GM04504 (cell line): Measurements from ENCODE around the gene SLC22A2.

ENCODE experiments used
- DNase-seq: peaks from one replicate; pipeline ENCODE4 v3.0.0-alpha.2; 2012; ENCODE audit warnings: low read depth

SLC22A2 gene

DNA sequence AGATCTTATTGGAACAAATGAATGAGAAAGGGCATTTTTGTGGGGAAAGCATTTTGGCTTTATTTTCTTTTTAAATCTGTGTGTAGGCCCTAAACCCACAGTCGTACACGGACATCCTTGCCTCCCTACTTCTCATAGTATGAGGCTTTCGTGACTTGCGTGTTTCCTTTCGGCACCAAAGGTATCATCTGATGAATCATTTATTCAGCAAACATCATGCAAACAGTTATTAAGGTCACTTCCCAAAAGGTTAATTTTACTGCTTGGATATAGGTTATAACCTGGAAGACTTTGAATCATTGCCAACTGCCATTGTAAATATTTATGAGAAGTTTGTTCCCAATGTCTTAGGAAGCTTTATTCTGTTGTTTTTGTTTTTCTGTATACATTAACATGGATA lies 15.1 kb upstream of the SLC22A2 start:
- DNase-seq = no peak

DNA sequence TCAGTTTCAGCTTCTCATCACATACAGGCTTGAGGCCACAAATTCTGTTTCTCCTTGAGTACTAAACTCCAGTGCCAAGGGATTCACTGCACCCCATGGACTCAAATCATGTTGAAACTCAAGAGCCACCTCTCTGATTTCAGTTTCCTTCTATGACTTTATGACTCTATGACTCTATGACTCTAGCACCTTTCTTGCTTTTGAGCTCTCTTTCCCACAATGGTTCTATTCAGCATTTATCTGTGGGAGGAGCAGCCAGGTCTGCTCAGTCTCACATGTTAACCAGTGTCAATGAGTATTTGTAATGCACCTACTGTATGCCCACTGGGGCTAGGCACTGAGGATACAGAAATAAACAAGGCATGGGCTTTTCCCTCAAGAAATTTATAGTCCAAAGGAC lies 14.6 kb upstream of the SLC22A2 start:
- no peak for DNase-seq

DNA sequence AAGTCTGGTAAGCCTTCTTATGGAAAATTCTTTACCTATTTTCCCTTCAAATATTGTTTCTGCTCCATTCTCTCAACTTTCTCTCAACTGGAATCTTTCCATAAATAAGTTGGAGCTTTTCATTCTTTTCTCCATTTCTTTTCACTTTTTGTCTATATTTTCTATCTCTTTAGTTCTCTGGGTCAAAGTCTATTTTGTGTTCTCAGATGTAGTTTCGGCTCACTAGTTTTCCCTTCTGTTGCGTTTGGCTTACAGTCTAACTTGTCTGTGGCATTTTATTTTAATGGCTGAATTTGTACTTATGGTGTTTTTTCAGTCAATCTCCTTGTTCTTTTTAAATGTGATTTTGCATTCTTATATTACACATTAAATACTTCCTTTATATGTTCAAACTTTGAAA lies 14.1 kb upstream of the SLC22A2 start:
- DNase-seq = no peak

DNA sequence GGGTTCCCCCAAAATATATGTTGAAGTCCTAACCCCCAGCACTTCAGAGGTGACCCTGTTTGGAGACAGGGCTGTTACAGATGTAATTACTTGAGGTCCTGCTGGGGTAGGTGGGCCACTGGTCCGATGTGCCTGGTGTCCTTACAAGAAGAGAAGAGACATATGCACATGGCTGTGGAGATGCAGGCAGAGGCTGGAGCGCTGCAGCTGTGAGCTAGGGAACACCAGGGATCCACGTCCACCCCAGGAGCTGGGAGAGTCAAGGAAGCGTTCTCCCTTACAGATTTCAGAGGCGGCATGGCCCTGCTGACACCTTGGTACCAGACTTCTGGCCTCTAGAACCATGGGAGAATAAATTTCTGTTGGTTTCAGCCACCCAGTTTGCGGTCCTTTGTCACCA lies 11.7 kb upstream of the SLC22A2 start:
- DNase-seq = no peak

DNA sequence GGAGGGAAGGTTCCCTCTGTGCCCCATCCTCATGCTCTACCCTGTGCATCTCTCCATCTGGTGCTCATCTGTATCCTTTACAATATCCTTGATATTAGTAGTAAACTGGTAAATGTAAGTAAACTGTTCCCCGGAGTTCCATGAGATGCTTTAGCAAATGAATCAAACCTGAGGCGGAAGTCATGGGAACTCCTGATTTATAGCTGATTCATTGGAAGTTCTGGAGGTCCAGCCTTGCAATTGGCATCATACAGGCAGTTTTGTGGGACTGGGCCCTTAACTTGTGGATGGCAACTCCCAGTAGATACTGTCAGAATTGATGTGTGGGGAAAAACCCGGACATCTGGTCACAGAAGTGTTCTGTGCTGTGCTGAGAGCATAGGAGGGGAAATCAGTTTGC lies 11.2 kb upstream of the SLC22A2 start:
- no peak for DNase-seq

DNA sequence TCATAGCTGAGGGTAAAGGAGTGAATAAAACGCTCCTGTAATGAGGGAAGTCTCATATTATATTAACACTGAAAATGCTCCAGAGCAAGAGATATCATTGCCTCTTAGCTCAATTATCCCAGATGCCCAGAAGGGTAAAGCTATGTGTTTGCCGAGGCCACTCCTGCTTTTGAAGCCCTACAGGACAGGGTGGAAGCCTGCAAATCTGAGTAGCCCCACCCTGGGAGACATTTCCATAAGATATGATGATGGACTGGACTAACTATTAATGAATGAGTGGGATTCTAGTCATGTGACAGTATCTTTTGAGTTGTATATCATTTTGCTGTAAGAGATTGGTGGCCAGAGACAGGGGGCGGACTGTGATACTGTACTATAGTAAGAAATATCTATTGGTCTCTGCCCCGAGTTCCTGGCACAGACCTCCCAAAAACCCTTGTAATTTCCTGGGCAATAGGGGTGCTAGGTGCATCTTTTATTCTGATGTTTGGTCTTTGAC lies 10.5 kb upstream of the SLC22A2 start:
- no peak for DNase-seq

DNA sequence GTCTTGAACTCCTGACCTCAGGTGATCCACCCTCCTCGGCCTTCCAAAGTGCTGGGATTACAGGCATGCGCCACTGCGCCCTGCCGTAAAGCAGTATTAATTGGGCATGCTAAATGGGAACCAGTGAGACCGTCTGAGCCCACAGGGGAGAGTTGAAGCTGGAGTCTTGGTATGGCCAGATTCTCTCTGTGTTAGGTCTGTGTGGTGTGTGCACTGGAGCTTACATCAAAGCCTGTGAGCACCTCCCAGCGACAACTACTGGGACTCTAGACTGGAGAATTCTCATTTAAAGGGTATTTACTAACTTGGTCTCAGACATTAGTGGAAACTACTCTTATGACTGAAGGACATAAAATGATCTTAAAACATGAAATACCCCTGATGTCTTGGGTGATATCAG lies 8.5 kb upstream of the SLC22A2 start:
- no peak for DNase-seq

DNA sequence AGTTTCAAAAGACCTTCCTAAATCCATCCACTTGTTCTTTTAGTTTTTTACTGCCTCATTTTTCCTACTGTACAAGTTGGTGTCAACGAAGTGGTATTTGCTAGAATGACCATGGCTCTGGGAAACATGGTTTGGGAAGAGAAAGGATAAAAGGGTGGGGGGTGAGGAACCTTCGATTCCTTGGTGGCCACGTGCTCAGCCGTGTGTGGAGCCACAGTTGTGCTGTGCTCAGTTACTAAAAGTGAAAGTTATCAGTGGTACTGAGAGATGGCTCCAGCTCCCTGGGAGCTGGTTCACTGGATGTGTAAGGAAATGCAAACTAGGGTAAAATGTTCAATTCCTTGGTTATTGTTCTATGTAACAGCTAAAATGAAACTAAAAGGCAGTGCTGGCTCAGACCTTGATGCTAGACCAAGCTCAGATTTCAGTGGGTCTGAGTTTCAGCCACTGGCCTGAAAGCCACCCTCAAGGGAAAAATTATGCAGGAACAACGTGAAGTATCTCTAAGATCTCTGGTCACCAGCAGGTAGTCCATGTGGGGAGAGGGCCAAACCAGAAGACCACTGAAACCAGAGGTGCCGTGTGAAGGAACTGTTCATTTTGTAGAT lies 7.4 kb upstream of the SLC22A2 start:
- DNase-seq = no peak

DNA sequence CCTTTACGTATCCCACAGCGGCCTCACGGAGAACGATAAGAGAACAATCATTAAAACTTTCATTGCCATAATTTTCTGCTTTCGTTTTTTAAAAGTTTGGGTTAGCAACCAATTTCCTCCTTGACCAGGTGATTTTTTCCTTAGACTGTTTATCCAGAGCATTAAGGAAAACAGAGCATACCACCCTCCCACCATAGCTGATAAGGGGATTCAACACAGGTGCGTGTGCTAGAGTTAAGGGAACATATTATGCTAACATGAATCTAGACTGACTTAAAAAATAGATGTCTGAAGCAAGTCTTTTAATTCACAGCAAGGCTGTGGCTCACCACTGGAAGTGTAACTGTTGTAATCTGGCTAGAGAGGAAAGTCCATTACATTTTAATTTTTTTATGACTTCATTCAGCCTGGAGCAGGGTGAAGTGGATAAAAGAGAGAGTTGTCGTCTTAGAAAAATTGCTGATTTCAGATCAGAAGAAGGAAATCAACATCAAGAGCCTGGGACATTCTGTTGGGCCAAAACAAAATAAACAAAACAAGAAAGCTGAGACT lies 5.5 kb upstream of the SLC22A2 start:
- no peak for DNase-seq

DNA sequence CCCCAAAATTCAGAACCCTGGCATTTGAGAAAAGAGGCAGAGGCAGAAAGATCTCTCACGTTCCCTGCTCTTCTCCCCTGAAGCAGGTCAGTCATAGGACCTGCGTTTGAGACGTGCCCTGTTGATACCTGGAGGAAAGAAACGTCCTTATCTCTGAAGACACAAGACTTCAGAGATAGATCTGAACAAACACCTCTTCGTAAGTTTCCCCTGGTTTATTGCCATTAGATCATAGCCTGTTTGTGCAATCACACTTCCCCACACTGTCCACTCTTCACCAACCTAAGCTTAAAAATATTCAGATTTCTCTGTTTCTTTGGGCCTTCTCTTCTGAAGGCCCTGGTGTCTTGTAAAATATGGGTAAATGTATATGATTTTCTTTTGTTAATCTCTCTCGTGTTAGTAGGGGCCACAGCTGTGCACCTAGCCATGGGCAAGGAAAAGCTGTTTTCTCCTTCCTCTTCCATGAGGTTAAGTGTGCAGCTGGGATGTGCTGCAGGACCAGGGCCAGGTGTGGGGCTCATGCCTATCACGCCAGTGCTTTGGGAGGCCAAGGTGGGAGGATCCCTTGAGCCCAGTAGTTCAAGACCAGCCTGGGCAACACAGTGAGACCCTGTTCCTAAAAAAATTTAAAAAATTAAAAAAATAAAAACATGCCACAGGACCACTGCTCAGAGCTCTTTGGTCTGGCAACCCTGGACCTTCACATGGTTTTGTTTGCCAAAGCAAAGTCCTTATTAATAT lies 4.7 kb upstream of the SLC22A2 start:
- DNase-seq = no peak

DNA sequence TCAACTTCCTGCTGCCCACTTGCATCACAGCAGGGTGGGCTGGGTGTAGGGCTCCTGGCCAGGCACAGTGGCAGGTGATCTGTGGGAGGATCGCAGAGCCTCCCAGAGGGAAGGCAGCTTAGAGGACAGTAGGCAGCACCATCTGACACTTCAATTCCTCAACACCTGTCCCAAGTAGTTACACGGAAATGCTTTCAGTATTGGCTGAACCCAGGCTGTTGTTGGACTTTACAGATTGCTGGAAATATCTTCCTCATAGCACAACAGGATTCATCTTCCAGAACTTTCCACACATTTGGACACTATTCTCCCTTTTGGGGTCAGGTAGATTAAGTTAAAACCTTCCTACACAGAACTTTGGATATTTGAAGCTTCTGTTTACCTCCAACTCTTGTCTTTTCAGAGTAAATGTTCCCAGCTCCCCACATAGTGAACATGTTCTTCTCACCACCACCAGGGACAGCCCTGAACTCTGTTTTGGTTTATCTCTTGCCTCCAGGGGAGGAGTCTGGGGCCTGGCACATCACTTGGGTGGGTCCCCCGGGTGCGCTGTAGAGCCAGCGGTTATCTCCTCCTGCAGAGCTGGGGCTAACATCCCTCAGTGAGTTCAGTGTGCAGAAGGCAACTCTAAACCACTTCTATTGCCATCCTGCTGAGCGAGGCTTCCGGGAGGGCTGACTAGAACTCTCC lies 3.5 kb upstream of the SLC22A2 start:
- no peak for DNase-seq

DNA sequence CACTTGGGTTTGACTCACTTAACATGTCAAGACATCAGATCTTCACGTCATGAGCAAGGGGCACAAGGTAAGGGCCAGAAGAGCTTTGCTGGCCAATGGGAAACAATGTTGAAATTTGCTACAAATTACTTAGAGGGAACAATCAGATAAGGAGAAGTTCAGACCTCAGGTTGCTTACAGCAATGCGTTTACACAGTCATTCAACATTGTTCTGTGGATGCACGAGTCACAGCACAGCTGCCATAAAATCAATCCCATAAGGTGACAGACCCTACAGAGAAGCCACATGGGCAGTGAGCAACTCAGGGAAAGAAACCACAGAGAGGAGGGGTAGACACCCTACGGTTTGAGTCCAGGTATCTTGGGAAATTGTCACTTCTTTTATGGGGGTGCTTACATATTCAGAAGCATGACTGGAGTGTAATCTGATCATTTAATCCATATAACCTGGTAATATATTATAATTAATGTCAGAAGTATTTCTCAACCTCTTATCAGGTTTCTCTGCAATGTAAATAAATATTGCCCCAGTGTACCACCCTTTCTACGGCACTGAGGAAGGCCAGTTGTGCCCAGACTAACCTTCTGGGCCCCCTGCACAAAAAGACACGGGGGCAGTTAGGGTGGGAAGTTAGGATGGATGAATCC lies 2.3 kb upstream of the SLC22A2 start:
- DNase-seq = no peak

DNA sequence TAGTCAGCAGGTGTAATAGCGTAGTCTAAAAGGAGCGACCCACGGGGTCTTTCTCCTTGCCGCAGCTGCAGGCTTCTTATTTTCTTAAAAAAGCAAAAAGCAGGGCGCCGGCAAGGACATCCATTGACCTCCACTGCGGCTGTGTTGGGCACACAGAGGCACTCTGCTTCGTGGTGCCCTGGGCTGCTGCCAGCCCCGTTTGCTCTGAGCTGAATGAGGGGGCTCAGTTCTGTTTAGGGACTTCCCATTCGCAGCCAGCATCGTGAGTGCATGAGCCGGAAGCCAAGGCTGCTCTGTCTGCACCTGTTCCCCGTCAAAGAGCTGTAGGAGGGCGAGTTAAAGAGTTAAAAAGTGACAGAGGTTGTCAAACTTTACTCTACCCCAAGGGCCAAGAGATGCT lies 1.7 kb upstream of the SLC22A2 start:
- DNase-seq = no peak

DNA sequence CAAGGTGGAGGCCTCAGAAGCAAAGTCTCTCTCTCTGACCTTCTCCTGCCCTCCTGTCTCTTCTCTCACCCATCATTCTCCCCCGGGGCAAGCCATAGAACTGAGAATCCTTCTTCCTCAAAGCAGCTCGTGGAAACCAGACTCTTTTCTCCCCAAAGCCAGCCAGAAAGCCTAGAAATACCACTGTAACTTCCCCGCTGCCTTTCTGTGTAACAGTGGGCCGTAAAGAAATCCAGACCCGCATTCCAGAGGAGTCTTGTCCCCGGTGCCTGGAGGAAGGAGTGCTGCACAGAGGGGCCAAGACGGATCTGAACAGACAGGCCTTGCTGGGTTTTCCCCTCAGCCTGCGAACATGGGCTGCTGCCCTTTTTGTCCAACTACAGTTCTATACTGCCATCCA lies 977 bp upstream of the SLC22A2 start:
- no peak for DNase-seq

DNA sequence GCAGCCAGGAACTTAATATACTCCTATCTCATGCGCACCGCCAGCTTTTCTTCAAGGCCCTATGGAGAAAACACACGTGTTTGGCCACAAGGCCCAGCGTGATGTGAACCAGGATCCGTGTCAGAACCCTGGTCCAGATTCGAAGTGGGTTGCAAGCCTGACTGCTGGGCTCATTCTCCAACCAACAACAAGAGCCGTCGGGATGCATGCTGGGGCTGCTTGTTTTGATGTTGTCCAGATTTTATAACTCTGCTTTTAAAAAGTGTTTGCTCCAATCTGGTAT lies 463 bp upstream of the SLC22A2 start:
- no peak for DNase-seq

DNA sequence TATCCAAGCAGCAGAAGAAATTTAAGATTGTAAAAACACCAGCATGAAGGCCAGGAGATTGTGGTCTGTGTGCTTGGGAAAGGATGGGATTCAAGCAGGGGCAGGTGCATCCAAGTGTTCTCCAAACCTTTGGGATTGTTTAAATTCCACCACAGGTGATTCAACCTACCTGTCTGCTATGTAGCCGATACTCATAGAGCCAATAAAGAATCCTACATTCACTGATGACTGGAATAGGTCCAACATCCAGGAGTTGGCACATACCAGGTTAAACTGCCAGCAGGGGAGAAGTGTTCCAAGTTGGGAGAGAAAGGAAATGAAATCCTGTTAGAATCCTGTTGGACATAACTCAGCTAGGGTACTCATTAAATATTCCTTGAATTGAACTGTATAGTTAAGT lies 2.2 kb downstream of the SLC22A2 start:
- DNase-seq = no peak

DNA sequence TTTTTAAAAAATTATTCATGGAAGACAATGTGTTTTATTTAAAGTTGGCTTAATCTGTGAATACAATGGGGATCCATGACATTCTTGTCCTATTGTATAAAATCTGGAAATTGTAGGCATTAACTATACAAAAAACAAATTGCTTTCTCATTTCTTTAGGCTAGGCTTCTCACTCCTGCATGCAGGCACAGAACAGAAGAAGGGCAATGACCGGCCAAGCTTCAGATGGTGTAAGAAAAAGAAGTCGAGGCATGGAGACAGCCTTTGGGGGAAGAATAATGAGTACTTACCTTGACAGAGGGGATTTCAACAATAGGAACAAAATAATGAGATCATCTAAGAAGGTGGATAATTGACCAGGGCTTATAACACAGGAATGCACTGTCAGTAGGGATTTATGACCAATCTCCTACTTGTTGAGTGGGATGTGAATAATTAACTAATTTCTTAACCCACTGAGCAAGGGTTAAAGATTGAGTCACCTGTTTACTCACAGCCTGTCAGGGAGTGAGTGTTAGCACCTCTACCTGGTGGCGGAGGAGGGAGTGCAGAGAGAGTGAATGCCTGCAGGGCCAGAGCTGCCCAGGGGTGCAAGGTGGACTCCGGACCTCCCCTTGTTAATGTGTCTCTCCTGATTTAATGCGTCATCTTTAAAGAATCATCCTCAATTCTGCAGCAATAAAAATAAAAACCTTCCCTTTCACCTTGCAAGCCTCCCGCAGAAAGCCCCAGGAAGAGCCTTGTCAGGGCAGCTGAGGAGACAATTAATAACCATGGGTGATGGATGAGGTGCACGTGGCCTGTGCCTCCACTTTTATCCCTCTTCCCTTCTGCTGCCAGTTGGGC lies 3.9 kb downstream of the SLC22A2 start:
- no peak for DNase-seq

DNA sequence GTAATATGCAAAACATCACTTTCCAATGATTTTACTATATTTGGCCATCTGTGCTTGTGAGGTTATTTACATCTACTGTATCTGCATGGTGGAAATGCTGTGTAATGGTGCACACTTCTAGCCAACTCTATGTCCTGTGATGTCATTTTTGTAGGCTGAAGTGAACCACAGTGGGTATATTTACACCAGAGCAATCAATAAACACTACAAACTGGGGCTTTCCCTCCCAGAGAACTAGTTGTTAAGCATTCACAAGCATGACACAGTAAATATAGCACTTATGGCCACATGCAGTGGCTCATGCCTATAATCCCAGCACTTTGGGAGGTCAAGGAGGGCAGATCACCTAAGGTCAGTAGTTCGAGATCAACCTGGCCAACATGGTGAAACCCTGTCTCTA lies 4.9 kb downstream of the SLC22A2 start:
- DNase-seq = no peak

DNA sequence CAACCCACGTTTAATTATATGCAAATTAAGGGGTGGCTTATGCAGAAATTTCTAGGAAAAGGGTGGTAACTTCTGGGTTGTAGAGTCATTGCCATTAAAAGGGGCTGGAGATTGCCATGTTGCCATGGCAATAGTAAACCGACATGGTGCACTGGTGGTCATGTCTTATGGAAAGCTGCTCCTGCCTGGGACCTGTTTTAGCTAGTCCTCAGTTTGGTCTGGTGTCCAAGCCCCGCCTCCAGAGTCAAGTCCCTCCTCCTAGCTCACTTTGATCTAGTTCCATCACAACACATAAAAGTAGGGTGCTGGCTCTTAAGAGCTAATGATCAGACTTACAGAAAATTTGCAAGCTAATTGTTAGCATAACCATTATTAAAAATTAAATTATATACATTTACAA lies 5.3 kb downstream of the SLC22A2 start:
- DNase-seq = no peak

DNA sequence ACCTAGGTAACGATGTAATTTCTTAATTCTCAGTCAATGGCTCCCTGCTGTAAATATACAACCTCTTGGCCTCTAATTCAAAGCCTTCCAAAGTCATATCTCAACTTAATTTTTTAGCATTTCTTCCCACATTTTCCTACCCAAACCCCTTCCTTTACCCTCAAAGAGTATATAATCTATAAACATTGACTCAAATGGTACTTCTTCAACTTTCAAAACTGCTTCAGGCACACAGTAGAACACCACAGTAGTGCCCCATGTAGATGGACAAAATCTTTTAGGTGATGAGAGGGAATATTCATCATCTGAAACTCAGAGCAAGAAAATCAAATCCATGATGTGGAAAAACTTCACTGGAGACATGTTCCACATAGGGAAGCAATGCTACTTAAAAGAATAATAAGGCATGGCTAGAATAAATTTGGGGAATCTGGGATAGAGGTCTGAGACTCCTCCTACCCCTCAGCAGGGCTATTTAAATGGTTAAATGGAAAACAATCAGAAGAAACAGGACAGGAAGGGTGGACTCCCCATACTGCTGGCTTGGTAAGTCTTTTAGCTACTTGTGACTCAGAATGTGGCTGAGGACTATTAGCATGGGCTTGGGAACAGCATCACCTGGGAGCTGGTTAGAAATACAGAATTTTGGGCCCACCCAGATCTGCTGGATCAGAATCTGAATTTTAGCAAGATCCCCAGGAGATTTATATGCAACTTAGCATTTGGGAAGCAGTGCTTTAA lies 6.4 kb downstream of the SLC22A2 start:
- no peak for DNase-seq

DNA sequence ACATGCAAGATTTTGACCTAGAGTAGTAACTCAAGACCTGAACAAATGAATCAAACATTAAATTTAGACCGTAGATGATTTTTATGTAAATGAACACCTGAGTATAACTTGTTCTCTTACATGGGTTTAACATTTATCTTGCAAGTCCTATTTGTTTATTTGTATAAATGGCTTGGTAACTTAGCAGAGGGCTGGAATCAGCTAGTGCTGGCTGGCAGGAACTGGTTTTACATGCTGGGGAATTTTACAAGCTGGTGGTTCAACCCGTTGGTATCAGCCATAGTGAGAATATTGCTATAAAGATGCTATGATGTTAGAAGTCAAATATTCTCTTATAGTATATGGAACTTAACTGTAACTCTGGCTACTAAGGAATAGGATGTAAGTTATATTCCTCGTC lies 8.9 kb downstream of the SLC22A2 start:
- no peak for DNase-seq
